Measurements from ENCODE around the gene TPH1.
A peak's percentile ranks its signal among the peaks of the same experiment; 100 is the strongest.

Gene TPH1

GRCh38 chr11:18063862-18064434 lies 17.9 kb upstream of the TPH1 start:
- H3K4me1 Mint-ChIP-seq (ENCODE audit: low read depth), result no peaks in the 10 kb centered on the region
- no peaks in the 10 kb centered on the region for H3K36me3 Mint-ChIP-seq (ENCODE audit: low read depth)
- no peak overlapping the region for H3K4me3 Mint-ChIP-seq
- H3K27me3 Mint-ChIP-seq, result no peaks in the 10 kb centered on the region
- no peaks in the 10 kb centered on the region for H3K9me3 Mint-ChIP-seq
- intact Hi-C loops (cut with micrococcal nuclease), result no loop called here
- no peak overlapping the region for H3K27ac Mint-ChIP-seq

DNA sequence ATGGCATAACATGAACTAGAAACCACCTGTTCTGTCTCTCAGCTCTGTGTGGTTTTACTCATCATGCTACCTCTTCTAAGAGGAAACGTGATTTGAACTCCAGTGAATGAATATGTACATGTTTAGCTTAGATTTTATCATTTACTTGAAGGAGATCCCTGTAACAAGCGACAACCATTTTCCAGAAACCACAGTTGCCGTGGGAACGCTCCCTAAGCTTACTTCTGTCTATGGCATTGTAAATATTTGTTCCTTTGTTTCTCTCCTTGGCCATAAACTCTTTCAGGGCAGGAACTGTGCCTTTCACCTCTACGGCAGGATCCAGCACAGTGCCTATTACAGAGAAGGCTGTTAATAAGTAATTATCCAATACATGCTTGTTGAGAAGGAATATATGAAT lies 17.1 kb upstream of the TPH1 start:
- Mint-ChIP-seq H3K36me3 (ENCODE audit: low read depth) (no peaks in the 10 kb centered on the region), H3K27me3 (no peaks in the 10 kb centered on the region), H3K27ac (no peak overlapping the region), H3K4me1 (ENCODE audit: low read depth) (no peaks in the 10 kb centered on the region), H3K4me3 (no peak overlapping the region), H3K9me3 (no peaks in the 10 kb centered on the region)
- intact Hi-C loops (cut with micrococcal nuclease), result no loop called here

DNA sequence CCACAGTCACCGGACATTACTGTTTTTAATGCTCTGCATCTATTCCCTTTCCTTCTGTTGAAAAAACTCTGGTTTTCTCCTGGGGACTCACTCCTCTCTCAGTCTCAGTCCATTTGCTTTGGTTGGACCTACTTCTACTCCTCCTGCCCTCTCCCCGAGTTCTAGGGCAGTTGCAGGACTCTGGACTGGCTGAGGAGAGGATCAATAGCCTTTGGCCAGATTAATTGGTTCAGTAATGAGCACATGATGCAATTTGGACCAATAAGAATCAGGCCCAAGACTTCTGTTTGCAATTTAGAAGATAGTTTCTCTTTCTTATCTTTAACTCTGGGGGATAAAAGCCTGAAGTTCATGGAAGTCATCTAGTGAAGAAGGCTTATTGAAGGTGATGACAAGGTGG lies 15.3 kb upstream of the TPH1 start:
- H3K27ac Mint-ChIP-seq, result no peak overlapping the region
- no peak overlapping the region for H3K4me3 Mint-ChIP-seq
- intact Hi-C loops (cut with micrococcal nuclease), result no loop called here

DNA sequence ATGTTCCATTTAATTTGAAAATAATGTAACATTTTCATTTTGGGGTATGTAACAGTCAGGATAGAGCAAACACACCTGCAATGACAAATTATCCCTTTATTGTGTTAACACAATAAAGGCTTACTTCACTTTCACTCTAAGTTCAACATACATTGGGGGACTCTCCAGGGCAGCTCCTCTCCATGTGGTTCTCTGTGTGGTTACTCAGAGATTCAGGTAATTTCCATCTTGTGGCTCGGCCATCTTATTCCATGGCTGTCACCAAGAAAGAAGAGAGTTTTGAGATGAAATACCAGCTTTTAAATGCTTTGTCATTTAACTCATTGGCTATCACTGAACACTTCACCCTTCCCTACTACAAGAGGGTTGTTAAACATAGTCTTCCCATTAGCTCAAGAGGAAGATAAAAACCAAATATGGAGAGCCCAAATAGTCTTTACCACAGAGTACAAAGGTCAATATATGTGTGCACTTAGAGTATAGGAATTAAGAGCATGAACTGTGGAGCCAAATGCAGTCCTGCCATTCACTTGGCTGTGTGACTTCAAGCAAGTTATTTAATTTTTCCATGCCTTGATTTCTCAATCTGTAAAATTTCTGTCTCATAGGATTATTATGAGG lies 10.6 kb upstream of the TPH1 start:
- H3K27ac Mint-ChIP-seq, result no peak overlapping the region
- no peaks in the 10 kb centered on the region for H3K27me3 Mint-ChIP-seq
- no peaks in the 10 kb centered on the region for H3K4me1 Mint-ChIP-seq (ENCODE audit: low read depth)
- H3K36me3 Mint-ChIP-seq (ENCODE audit: low read depth), result no peaks in the 10 kb centered on the region
- intact Hi-C loops (cut with micrococcal nuclease), result no loop called here
- H3K4me3 Mint-ChIP-seq, result no peak overlapping the region
- no peaks in the 10 kb centered on the region for H3K9me3 Mint-ChIP-seq

More for the DNA sequence above, 15.3 kb upstream of the TPH1 start:
- Mint-ChIP-seq H3K36me3 (ENCODE audit: low read depth) (no peaks in the 10 kb centered on the region), H3K4me1 (ENCODE audit: low read depth) (no peaks in the 10 kb centered on the region), H3K27me3 (no peaks in the 10 kb centered on the region), H3K9me3 (no peaks in the 10 kb centered on the region)

DNA sequence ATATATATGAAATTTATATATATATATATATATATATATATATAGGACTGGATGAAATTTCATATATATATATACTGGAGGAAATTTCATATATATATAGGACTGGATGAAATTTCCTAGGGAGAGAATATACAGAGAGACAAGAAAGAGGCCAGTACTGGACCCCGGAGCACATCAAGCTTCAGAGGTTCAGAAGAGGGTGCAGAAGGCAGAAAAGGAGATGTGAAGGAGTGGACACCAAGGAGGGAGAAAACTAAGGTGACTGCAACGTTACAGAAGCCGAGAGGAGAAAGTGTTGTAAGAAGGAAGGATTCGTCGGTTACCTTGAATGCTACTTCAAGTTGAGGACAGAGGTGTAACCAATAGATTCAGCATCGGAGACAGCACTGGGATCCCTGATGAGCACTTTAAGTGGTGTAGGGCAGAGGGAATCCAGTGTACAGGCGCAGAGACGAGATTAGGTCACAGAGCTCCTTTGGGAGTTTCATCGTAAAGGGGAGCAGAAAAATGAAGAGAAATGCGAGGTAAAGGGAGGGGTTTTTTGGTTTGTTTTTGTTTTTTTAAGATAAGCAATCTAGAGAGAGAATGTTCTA lies 8.5 kb upstream of the TPH1 start:
- no peaks in the 10 kb centered on the region for H3K27me3 Mint-ChIP-seq
- H3K9me3 Mint-ChIP-seq, result no peaks in the 10 kb centered on the region
- no peak overlapping the region for H3K27ac Mint-ChIP-seq
- no peaks in the 10 kb centered on the region for H3K36me3 Mint-ChIP-seq (ENCODE audit: low read depth)
- intact Hi-C loops (cut with micrococcal nuclease), result no loop called here
- no peaks in the 10 kb centered on the region for H3K4me1 Mint-ChIP-seq (ENCODE audit: low read depth)
- H3K4me3 Mint-ChIP-seq, result no peak overlapping the region

DNA sequence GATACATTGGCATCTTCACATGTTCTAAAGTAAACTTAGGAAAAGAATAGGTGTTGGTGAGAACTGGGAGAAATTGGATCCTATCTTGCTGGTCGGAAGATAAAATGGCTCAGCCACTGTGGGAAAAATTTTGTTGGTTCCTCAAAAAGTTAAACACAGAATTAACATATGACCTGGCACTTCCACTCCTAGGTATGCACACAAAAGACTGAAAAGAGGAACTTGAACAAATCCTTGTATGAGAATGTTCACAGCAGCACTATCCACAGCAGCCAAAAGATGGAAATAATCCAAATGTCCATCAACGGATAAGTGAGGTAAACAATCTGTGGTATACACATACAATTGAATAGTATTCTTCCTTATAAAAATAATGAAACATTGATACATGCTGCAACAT lies 4.8 kb upstream of the TPH1 start:
- peaks cover 23% of the 10 kb centered on the region for H3K27me3 Mint-ChIP-seq
- intact Hi-C loops (cut with micrococcal nuclease), result no loop called here
- no peaks in the 10 kb centered on the region for H3K9me3 Mint-ChIP-seq
- H3K27ac Mint-ChIP-seq, result no peak overlapping the region
- H3K4me3 Mint-ChIP-seq, result no peak overlapping the region
- H3K36me3 Mint-ChIP-seq (ENCODE audit: low read depth), result no peaks in the 10 kb centered on the region
- H3K4me1 Mint-ChIP-seq (ENCODE audit: low read depth), result no peaks in the 10 kb centered on the region

DNA sequence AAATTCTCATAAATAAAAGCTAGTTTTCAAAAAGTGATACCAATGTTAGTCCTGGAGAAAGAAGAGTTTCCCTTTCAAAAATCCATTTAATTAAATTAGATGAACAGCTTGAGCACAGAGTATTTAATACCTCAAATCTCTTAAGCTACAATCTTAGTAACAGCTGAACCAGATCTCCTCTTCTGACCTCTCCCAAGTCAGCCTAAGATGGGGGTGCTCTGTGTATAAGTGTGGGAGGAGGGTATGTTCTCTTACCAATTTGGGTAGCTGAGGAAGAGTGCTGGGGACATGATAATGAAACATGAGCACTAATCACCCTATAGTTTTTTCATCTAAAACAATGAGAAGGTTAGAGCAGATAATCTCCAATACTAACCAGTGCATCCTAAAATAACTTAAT lies 9.6 kb downstream of the TPH1 start:
- intact Hi-C loops (cut with micrococcal nuclease), result no loop called here
- no peak overlapping the region for H3K4me3 Mint-ChIP-seq
- no peak overlapping the region for H3K27ac Mint-ChIP-seq
- peaks cover 2% of the 10 kb centered on the region for H3K27me3 Mint-ChIP-seq
- no peaks in the 10 kb centered on the region for H3K9me3 Mint-ChIP-seq
- H3K4me1 Mint-ChIP-seq (ENCODE audit: low read depth), result no peaks in the 10 kb centered on the region
- no peaks in the 10 kb centered on the region for H3K36me3 Mint-ChIP-seq (ENCODE audit: low read depth)

GRCh38 chr11:18027475-18027874 lies 18.6 kb downstream of the TPH1 start:
- Mint-ChIP-seq H3K4me3 (no peak overlapping the region), H3K27me3 (no peaks in the 10 kb centered on the region), H3K27ac (no peak overlapping the region), H3K4me1 (ENCODE audit: low read depth) (no peaks in the 10 kb centered on the region), H3K9me3 (no peaks in the 10 kb centered on the region), H3K36me3 (ENCODE audit: low read depth) (no peaks in the 10 kb centered on the region)
- intact Hi-C loops (cut with micrococcal nuclease), result no loop called here

- intact Hi-C loops (cut with micrococcal nuclease), result no loop called here
- no peaks in the 10 kb centered on the region for H3K36me3 Mint-ChIP-seq (ENCODE audit: low read depth)
- H3K27ac Mint-ChIP-seq, result no peak overlapping the region
- no peaks in the 10 kb centered on the region for H3K27me3 Mint-ChIP-seq
- no peaks in the 10 kb centered on the region for H3K4me1 Mint-ChIP-seq (ENCODE audit: low read depth)
- no peaks in the 10 kb centered on the region for H3K9me3 Mint-ChIP-seq
- no peak overlapping the region for H3K4me3 Mint-ChIP-seq
These were observed 23.6 kb downstream of the TPH1 start for GRCh38 chr11:18022419-18022818.

GRCh38 chr11:18019650-18020049 lies 26.4 kb downstream of the TPH1 start:
- Mint-ChIP-seq H3K9me3 (no peaks in the 10 kb centered on the region), H3K27ac (no peak overlapping the region), H3K4me3 (no peak overlapping the region), H3K27me3 (peaks cover 8% of the 10 kb centered on the region), H3K4me1 (ENCODE audit: low read depth) (peaks cover 6% of the 10 kb centered on the region), H3K36me3 (ENCODE audit: low read depth) (no peaks in the 10 kb centered on the region)
- intact Hi-C loops (cut with micrococcal nuclease), result loop anchor here (5.0 to 10.0 kb wide), 2 partner anchors 88 to 945 kb away; partner anchors contain the start of genes RPS13 and SAAL1

- Mint-ChIP-seq H3K4me1 (ENCODE audit: low read depth) (peaks cover 25% of the 10 kb centered on the region), H3K27me3 (peaks cover 10% of the 10 kb centered on the region), H3K4me3 (no peak overlapping the region), H3K36me3 (ENCODE audit: low read depth) (peaks cover 6% of the 10 kb centered on the region), H3K27ac (no peak overlapping the region), H3K9me3 (no peaks in the 10 kb centered on the region)
- intact Hi-C loops (cut with micrococcal nuclease), result loop anchor here (5.0 to 10.0 kb wide), 2 partner anchors 91 to 942 kb away; partner anchors contain the start of genes RPS13 and SAAL1
These were observed 29.3 kb downstream of the TPH1 start for GRCh38 chr11:18016789-18017188.

DNA sequence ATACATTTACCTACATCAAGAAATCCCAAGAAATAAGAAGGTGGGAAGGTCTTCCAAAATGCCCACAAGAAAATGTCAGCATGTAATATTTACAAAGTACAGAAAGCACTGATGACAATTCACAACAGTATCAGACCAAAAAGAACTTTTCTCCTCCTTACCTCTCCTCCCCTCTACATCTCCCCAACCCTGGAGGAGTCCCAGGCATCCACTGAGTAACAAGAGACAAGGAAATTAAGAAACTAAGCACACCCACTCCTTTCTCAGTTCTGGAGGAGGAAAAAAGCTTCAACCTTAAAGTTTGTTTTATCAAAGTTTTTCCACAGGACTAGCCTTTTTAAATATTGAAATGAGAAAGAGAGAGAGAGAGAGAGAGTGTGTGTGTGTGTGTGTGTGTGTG lies 31.2 kb downstream of the TPH1 start:
- intact Hi-C loops (cut with micrococcal nuclease), result loop anchor here (5.0 to 10.0 kb wide), 2 partner anchors 92 to 940 kb away; partner anchors contain the start of genes RPS13 and SAAL1
- Mint-ChIP-seq H3K9me3 (no peaks in the 10 kb centered on the region), H3K36me3 (ENCODE audit: low read depth) (peaks cover 6% of the 10 kb centered on the region), H3K27ac (no peak overlapping the region), H3K27me3 (peaks cover 10% of the 10 kb centered on the region), H3K4me3 (no peak overlapping the region), H3K4me1 (ENCODE audit: low read depth) (peaks cover 39% of the 10 kb centered on the region)

DNA sequence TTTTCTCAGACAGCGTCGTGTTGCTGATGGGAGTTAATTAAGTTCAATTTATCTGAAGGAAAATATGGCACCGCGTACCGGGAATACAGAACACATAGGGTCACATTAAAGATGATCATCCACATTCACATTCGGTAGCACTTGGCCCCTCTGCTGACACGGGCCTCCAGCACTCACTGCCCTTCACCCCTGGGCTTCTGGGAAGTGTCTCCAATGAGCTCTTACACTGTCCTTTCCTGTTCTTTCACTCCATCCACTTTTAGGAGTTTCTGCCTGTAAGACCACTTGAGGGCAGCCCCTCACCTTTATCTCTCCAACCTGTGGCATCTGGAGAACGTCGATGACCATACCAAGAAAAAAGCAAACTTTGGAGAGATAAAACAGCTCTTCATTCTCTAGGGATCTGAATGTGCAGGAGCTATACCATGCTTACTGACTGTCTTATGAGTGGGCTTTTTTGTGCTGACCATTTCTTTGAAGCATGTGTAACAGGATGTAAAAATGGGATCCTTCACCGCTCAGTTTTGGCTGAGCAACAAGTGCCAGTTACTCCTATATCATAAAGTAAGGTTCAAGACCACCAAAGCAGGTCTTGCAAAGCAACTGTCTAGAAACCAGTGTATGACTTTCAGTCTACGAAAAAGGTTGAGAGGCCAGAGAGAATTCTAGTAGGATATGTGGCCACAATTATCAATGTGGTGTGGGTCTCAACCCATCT lies 32.1 kb downstream of the TPH1 start:
- no peaks in the 10 kb centered on the region for H3K9me3 Mint-ChIP-seq
- H3K4me1 Mint-ChIP-seq (ENCODE audit: low read depth), result peaks cover 39% of the 10 kb centered on the region

More for the DNA sequence above, 32.1 kb downstream of the TPH1 start:
- H3K27ac Mint-ChIP-seq, result peak overlapping the region; percentile 88
- peak overlapping the region; percentile 98 for H3K4me3 Mint-ChIP-seq
- H3K27me3 Mint-ChIP-seq, result peaks cover 10% of the 10 kb centered on the region
- intact Hi-C loops (cut with micrococcal nuclease), result loop anchor here (10.0 kb wide), 1 partner anchor 939 kb away; the partner anchor contains the start of gene RPS13
- H3K36me3 Mint-ChIP-seq (ENCODE audit: low read depth), result peaks cover 6% of the 10 kb centered on the region
